CD4-positive, alpha-beta T cell treated with Interleukin-15 for 1 hour (primary cell): ENCODE results near the gene GPR153.
"Not testable (repeated sequence)": the region's sequence is repeated elsewhere in the genome, so short reads cannot be mapped to it uniquely, and the experiment has no call there.

Experiments used
- DNase-seq: peaks from one replicate; pipeline ENCODE4 v3.0.0-alpha.2; 2020

The GPR153 gene

GRCh38 chr1:6260961-6261614 lies at the start of gene GPR153:
TSS of gene GPR153 (minus strand) at chr1:6261098. CDS start at chr1:6254905, 6,193 bp downstream.
- DNase-seq, result peak; percentile 24

DNA sequence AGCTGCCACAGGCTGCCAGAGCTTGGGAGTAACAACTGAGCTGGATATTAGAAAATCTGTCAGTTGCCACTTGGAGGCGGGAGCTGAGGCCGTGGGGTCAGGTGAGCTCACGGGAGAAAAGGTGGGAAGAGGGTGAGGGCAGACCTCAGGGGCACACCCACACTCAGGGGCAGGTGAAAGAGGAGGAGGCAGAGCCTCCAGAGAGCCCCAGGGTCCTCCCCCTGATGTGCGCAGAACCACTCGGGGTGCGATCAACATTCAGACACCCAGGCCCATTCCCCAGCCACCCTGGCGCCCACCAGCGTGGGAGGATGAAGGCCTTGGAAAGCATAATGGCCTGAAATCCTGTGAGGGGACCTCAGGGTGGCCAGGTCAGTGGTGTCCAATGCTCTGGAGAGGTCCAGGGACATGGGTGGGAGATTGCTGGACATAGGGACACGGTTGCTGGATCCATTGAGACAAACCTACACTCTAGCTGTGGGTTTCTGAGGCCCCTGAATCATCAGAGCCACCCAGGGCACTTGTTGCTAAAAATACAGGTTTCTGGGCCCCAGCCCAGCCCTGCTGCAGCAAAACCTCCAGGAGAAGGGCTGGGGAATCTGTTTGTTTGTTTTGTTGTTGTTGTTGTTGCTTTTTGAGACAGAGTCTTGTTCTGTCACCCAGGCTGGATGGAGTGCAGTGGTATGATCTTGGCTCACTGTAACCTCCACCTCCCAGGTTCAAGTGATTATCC lies 49.4 kb upstream of the GPR153 start:
- DNase-seq, result no peak

GRCh38 chr1:6309564-6309963 lies 48.7 kb upstream of the GPR153 start:
- no peak for DNase-seq

DNA sequence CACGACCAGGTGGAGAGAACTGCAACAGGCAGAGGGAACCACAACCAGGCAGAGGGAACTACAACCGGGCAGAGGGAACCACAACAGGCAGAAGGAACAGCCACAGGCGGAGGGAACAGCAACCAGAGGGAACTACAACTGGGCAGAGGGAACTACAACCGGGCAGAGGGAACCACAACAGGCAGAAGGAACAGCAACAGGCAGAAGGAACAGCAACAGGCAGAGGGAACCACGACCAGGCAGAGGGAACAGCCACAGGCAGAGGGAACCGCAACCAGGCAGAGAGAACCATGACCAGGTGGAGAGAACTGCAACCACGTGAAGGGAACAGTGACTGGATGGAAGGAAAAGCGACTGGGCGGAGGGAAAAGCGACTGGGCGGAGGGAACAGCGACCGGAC lies 47.6 kb upstream of the GPR153 start:
- DNase-seq, result no peak

GRCh38 chr1:6307682-6308081 lies 46.8 kb upstream of the GPR153 start:
- DNase-seq, result not testable (repeated sequence)

DNA sequence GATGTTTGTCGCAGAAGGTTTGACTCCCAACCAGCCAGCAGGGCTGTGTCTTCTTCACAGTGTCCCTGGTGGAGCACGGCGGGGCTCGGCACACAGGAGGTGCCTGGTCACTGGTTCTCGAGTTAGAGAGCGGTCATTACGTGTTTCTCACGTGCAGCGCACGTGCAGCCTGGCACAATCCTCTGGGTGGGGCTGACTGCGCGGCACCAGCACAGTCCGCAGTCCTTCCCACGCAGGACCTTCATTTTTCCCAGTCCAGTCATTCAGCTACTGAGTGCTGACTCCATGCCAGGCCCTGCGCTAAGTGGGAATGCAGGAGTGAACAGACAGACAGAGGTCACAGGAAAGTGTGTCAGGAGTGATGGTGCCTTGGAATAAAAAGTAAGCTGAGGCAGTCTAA lies 46.2 kb upstream of the GPR153 start:
- DNase-seq, result no peak

- DNase-seq, result no peak
Measured at GRCh38 chr1:6303397-6304012, 42.6 kb upstream of the GPR153 start.

GRCh38 chr1:6302568-6302967 lies 41.7 kb upstream of the GPR153 start:
- DNase-seq, result no peak

GRCh38 chr1:6301526-6301925 lies 40.6 kb upstream of the GPR153 start:
- no peak for DNase-seq

- no peak for DNase-seq
Measured at GRCh38 chr1:6300342-6301048, 39.6 kb upstream of the GPR153 start.

GRCh38 chr1:6299557-6300165 lies 38.8 kb upstream of the GPR153 start:
- DNase-seq, result no peak

- no peak for DNase-seq
Measured at GRCh38 chr1:6298940-6299465, 38.1 kb upstream of the GPR153 start.

- DNase-seq, result no peak
Measured at GRCh38 chr1:6298530-6298929, 37.6 kb upstream of the GPR153 start.

GRCh38 chr1:6295910-6296309 lies 35.0 kb upstream of the GPR153 start:
- no peak for DNase-seq

- DNase-seq, result no peak
Measured at GRCh38 chr1:6294890-6295556, 34.1 kb upstream of the GPR153 start.

- DNase-seq, result no peak
Measured at GRCh38 chr1:6294080-6294889, 33.4 kb upstream of the GPR153 start.

DNA sequence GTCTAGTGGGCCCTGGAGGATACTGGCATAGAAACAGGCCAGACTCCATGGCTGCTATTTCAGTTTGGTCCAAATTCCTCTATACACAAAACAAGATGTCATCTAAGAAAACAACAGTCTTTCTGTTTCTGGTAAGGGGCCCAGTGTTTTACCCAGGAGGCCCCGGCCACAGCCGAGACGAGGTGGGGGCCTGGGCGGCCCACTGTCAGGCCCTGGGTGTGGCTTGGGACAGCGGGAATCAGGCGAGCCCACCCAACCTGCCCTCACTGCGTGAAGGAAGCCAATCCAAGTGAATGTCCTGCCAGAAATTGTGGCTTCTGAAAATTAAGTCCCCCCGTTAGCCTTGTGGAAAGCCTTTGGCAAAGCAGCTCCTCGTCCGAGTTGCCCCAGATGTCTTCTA lies 31.2 kb upstream of the GPR153 start:
- DNase-seq, result no peak

DNA sequence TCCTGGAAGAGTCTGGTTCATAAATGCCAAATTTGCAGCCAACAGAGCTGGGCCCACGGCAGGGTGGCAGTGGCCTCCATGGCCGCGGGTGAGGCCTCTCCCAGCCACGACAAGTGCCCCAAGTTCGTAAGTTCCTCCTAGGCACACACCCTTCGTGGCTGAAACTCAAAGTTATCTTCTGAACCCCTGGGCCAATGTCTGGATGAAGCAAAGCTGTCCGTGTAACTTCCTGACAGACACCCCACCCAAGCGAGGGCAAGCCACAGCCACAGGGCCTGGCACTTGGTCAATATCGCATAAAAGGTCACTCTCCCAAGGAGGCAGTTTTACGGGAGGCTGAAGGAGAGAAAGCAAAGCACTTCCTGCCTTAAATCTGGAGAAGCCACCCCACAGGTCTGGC lies 27.8 kb upstream of the GPR153 start:
- DNase-seq, result no peak

- no peak for DNase-seq
Measured at GRCh38 chr1:6288026-6288425, 27.1 kb upstream of the GPR153 start.

GRCh38 chr1:6287431-6287886 lies 26.6 kb upstream of the GPR153 start:
- no peak for DNase-seq

DNA sequence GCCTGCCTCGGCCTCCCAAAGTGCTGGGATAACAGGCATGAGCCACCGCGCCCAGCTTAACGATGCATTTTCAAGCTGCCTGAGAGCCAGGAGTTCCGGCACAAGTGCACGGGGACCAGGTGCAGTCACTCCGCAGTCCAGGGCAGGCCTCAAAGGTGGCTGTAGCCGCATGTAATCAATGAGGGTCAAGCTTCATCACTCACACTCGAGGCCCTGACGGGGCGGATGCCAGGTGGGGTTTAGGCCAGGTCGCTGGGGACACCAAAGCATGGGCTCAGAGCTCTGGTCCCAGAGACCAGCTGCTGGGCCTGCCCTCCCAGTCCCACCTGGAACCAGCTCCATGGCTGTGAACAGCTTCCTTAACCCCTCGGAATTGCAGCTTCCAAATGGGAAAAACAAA lies 26.1 kb upstream of the GPR153 start:
- no peak for DNase-seq
